Measurements from ENCODE around the gene CDKN3. TPM values are rescaled to one million over a fixed set of nuclear protein-coding genes. Genes with fewer than 3 reads are reported as not detected.

Gene CDKN3
- total RNA-seq, 1 donor from 2014 or later: 39.4 TPM

DNA sequence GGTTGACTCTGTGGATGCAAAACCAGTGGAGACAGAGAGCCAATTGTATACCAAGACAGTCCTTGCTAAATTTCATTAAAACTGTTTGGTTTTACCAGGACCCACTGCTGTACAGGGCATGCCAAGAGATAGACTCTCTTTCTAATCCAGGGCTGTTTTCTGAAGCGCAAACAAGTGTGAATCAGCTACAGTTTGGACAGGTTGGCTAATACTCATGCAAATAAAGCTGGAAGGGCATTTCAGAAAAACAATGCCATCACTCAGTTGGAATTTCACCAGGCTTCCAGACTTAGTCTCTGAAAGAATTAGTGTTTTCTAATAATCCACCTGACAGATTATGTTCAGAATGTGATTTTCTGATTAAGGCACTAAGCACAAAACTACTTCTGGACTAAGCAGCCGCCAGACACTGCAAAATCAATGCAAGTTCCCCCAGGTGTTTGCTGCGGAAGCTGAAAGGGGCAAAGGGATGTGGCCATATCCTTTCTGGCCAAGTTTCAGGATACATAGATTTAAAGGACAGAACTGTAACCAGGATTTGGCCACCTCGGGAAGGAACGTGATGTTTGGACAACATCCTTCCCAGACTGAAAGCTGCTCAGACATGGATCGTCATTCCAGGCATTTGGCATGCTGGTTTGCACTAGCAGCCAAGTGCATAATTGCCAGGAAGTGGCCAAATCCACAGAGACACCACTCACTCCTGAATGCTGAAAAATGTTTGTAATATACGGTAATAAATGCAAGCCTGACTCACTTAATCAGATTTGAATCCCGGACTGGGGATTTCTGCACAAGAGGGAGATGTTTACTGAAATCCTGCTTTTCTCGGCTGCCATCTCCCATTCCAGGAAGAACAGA is 32.0 kb upstream of the CDKN3 start:
- TF ChIP-seq, protein P1, sequence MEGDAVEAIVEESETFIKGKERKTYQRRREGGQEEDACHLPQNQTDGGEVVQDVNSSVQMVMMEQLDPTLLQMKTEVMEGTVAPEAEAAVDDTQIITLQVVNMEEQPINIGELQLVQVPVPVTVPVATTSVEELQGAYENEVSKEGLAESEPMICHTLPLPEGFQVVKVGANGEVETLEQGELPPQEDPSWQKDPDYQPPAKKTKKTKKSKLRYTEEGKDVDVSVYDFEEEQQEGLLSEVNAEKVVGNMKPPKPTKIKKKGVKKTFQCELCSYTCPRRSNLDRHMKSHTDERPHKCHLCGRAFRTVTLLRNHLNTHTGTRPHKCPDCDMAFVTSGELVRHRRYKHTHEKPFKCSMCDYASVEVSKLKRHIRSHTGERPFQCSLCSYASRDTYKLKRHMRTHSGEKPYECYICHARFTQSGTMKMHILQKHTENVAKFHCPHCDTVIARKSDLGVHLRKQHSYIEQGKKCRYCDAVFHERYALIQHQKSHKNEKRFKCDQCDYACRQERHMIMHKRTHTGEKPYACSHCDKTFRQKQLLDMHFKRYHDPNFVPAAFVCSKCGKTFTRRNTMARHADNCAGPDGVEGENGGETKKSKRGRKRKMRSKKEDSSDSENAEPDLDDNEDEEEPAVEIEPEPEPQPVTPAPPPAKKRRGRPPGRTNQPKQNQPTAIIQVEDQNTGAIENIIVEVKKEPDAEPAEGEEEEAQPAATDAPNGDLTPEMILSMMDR (conservative IDR thresholded peaks at IDR 0.05): no peak
- no peak overlapping the region for H3K27ac Mint-ChIP-seq (ENCODE audit: unreplicated experiment)
- H3K4me1 Mint-ChIP-seq: peaks cover 32% of the 10 kb centered on the region
- H3K36me3 Mint-ChIP-seq (ENCODE audit: low read depth): no peaks in the 10 kb centered on the region
- H3K4me3 Mint-ChIP-seq: no peak overlapping the region
- DNase-seq (ENCODE audit: low read depth, low spot score): no peak
- H3K9me3 Mint-ChIP-seq: no peaks in the 10 kb centered on the region
- H3K27me3 Mint-ChIP-seq (ENCODE audit: low read depth): peaks cover 8% of the 10 kb centered on the region

DNA sequence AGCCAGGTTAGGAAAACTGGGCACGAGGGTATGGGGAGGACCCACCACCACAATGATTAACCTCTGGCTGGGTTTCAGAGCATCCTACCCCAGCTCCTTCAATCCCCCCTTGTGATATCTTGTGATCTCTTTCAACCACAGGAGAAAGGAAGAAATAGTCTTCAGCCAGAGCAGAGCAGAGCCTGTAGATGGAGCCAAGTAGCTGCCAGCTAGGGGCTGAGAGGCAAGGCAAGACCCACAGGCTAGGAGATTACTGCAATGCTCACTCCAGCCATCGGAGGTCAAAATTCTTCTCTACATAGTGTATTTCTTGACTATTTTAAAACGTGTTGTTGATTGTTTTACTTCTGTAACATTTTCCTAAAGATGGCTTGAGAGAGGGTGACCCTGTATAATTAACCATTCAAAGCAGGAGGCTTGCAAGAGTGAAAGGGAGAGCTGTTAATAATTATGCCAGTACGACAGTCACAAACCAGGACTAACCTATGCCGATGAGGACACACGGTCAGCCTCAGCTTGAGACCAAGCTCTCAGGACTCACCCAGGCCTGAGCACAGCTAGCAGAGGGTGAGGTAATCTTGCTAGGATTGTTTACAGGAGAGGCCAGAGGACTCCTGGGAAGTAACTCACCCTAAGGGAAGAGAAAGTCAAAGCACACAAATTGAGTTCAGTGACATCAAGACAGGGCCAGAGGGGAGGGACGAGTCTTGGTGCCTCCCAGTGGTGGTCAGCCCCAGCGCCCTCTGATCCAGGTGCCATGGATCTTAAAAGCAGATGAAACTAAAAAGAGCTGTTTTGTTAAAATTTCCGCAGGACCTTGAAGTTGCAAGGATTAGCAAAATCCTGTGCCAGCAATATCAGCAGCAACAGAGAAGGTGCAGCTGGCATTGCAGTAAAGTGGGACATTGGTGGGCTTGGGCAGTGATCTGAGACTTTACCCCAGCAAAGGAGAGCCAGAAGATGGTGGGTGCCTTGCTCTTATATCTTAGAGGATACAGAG is 29.8 kb upstream of the CDKN3 start:
- Mint-ChIP-seq H3K27me3 (ENCODE audit: low read depth) (peaks cover 8% of the 10 kb centered on the region), H3K9me3 (no peaks in the 10 kb centered on the region), H3K4me3 (no peak overlapping the region), H3K27ac (ENCODE audit: unreplicated experiment) (no peak overlapping the region), H3K4me1 (peaks cover 27% of the 10 kb centered on the region), H3K36me3 (ENCODE audit: low read depth) (no peaks in the 10 kb centered on the region)
- TF ChIP-seq, protein P1 (conservative IDR thresholded peaks at IDR 0.05): peak; percentile 55
- no peak for DNase-seq (ENCODE audit: low read depth, low spot score)

DNA sequence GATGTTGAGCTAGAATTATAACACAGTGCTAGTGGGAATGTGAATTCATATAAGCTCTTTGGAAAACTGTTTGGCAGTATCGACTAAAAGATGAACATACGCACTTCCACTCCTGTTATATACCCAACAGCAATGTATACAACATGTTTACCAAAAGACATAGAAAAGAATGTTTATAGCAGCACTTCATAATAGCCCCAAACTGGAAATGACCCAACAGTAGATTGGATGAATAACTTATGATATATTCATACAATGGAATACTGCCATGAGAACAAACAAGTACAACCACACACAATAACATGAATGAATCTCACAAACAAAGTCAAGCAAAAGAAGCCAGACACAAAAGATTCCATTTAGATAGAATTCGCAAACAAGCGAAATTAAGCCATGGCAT is 28.5 kb upstream of the CDKN3 start:
- no peak for DNase-seq (ENCODE audit: low read depth, low spot score)
- Mint-ChIP-seq H3K36me3 (ENCODE audit: low read depth) (no peaks in the 10 kb centered on the region), H3K4me3 (no peak overlapping the region), H3K27ac (ENCODE audit: unreplicated experiment) (no peak overlapping the region), H3K27me3 (ENCODE audit: low read depth) (peaks cover 5% of the 10 kb centered on the region), H3K9me3 (no peaks in the 10 kb centered on the region), H3K4me1 (peaks cover 16% of the 10 kb centered on the region)
- TF ChIP-seq, protein P1 (conservative IDR thresholded peaks at IDR 0.05): no peak

DNA sequence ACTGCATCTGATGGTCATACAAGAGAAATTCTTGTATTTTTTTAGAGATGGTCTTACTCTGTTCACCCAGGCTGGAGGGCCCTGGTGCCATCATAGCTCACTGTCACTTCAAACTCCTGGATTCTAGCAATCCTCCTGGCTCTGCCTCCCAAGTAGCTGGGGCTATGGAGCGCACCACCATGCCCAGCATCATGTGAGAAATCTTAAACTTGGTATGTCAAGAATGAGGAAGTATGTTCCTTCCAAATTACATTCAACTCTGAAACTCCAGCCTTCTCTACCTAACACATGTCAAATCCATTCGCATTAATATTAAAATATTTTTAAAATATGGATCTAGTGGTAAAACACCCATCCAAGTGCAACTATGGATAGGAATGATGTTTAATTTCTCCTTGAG is 27.5 kb upstream of the CDKN3 start:
- Mint-ChIP-seq H3K4me3 (no peak overlapping the region), H3K36me3 (ENCODE audit: low read depth) (no peaks in the 10 kb centered on the region), H3K4me1 (peaks cover 11% of the 10 kb centered on the region), H3K27ac (ENCODE audit: unreplicated experiment) (no peak overlapping the region), H3K9me3 (no peaks in the 10 kb centered on the region), H3K27me3 (ENCODE audit: low read depth) (no peaks in the 10 kb centered on the region)
- no peak for DNase-seq (ENCODE audit: low read depth, low spot score)
- TF ChIP-seq, protein P1 (conservative IDR thresholded peaks at IDR 0.05): no peak

DNA sequence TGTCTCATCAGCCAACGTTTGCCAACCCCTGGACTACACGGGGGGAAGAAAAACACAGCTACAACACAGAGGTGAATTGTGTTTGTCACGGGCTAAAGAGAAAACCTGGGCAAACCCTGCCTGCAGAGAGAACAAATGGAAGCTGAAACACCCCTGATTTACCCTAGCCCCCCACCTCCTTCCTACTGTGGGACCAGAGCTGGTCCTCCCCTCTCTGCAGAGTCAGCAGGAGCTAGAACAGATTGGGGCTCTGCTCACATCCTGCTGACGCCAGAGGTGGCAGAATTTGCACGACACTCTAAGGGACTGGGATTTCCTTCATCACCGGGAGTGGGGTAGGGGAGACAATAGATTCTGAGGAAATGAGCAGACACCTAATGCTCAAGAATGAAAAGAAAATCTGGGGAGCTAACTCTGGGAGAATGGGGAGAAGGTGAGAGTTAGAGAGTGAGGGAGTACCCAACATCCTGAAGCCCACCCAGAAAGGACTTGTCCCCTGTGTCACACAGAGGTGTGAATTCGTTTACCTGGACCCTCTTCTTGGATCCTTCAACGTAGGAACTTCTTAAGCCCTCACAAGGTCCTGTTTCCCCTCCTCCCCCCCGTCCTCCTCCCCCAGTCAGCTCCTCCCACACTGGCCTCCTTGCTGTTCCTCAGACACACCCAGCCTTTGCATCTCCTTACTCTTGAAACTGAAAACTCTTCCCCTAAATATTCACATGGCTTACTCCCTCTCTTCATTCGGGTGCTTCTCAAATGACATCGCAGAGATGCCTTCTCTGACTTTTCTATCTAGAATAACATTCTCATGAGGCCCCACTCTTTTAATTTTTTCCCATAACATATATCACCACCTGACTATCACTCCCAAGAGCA is 26.2 kb upstream of the CDKN3 start:
- TF ChIP-seq, protein P1 (conservative IDR thresholded peaks at IDR 0.05): no peak
- H3K4me3 Mint-ChIP-seq: no peak overlapping the region
- DNase-seq (ENCODE audit: low read depth, low spot score): no peak
- H3K4me1 Mint-ChIP-seq: peaks cover 11% of the 10 kb centered on the region
- H3K9me3 Mint-ChIP-seq: no peaks in the 10 kb centered on the region
- H3K27me3 Mint-ChIP-seq (ENCODE audit: low read depth): no peaks in the 10 kb centered on the region
- no peaks in the 10 kb centered on the region for H3K36me3 Mint-ChIP-seq (ENCODE audit: low read depth)
- H3K27ac Mint-ChIP-seq (ENCODE audit: unreplicated experiment): no peak overlapping the region

Measured in neural crest cell (in vitro differentiated cells).